ENCODE measurements around the gene ATP10D. TPM values are rescaled to one million over a fixed set of nuclear protein-coding genes. Genes with fewer than 3 reads are reported as not detected.

The ATP10D gene
- total RNA-seq, 2 experiments from 2014 or later: 11.7 to 20.2 TPM

DNA sequence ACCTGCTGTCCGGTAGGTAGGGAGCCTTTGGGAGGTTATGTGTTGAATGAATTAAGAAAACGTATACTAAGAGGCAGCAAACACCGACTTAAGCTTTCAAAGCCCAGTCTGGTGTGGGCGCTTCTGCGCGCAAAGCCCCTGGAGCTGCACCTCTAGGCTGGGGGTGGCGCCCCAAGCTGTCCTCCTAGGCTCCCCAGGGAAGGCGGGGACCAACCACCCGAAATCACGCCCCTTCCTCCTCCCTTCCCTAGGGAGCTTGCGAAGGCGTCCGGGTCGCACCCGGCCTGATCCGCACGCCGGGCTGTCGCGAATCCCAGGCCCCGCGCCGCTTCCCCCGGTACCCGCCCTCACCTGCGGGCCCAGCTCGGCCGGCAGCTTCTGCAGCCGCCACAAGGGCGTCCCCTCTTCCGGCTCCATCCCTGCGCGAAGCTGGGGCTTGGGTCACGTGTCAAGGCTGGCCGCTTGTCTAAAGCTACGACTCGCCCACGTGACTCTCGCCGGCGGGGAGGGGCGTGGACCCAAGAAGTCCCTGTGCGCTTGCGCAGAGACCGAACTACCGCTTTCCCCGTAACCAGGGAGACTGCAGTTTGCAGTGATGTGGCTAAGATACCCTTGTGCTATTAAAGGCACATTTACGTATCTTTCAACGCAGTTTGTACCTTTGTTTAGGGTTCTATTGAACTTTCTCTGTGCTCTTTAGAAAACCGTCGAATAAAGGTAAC is 21.7 kb upstream of the ATP10D start, which contains the start of gene COMMD8:
COMMD8 (minus strand) TSS at position 468 of the 722 bp plus-strand sequence; CDS start at position 417, 51 bp downstream.
- Histone ChIP-seq H3K4me1 (ENCODE audit: insufficient read depth, low read length, poor library complexity, severe bottlenecking) (peaks cover 45% of the 10 kb centered on the region), H3K4me2 (ENCODE audit: low read length) (peak within 1 kb of the TSS; percentile 92), H3K27ac (ENCODE audit: low read depth, low read length, poor library complexity, severe bottlenecking) (peak within 1 kb of the TSS; percentile 81), H3K9me2 (ENCODE audit: insufficient read depth, low read length) (no peaks in the 10 kb centered on the region), H3K36me3 (ENCODE audit: insufficient read depth, low read length) (peaks cover 17% of the 10 kb centered on the region), H3K4me3 (ENCODE audit: low read depth, low read length, poor library complexity, severe bottlenecking) (peak within 1 kb of the TSS; percentile 84), H3K79me2 (ENCODE audit: insufficient read depth, low read depth, low read length) (peaks cover 17% of the 10 kb centered on the region), H4K20me1 (ENCODE audit: insufficient read depth, low read length) (no peaks in the 10 kb centered on the region), H3K9me3 (ENCODE audit: low read length) (no peaks in the 10 kb centered on the region), H2AFZ (ENCODE audit: low read length) (peak within 1 kb of the TSS; percentile 93)
- BruUV-seq (replicated peaks): no TSS peak
- TF ChIP-seq, protein P1, sequence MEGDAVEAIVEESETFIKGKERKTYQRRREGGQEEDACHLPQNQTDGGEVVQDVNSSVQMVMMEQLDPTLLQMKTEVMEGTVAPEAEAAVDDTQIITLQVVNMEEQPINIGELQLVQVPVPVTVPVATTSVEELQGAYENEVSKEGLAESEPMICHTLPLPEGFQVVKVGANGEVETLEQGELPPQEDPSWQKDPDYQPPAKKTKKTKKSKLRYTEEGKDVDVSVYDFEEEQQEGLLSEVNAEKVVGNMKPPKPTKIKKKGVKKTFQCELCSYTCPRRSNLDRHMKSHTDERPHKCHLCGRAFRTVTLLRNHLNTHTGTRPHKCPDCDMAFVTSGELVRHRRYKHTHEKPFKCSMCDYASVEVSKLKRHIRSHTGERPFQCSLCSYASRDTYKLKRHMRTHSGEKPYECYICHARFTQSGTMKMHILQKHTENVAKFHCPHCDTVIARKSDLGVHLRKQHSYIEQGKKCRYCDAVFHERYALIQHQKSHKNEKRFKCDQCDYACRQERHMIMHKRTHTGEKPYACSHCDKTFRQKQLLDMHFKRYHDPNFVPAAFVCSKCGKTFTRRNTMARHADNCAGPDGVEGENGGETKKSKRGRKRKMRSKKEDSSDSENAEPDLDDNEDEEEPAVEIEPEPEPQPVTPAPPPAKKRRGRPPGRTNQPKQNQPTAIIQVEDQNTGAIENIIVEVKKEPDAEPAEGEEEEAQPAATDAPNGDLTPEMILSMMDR (conservative IDR thresholded peaks at IDR 0.05; ENCODE audit: low read length): peak; percentile 46; the same call in 1 of the 2 replicates
- no peak for TF ChIP-seq EZH2phosphoT487 (IDR thresholded peaks at IDR 0.05; ENCODE audit: borderline replicate concordance, low read depth, low read length)
- POLR2A ChIA-PET: interaction anchor here (0.7 to 10.3 kb wide), 14 partner anchors 7 to 584 kb away, joined by 3 to 140 read pairs (median 4); partner anchors contain the start of gene ATP10D
- intact Hi-C loops (cut with micrococcal nuclease; ENCODE audit: unreplicated experiment): loop anchor here (1.0 to 2.0 kb wide), 3 partner anchors 22 to 451 kb away; partner anchors contain the start of genes ATP10D and NFXL1
- DNase-seq (ENCODE audit: low spot score): peak; percentile 99
- CTCF ChIA-PET (ENCODE audit: unreplicated experiment): interaction anchor here (1.0 to 1.3 kb wide), 3 partner anchors 10 to 57 kb away, joined by 3 to 4 read pairs (median 4); no protein-coding TSS in a partner anchor

DNA sequence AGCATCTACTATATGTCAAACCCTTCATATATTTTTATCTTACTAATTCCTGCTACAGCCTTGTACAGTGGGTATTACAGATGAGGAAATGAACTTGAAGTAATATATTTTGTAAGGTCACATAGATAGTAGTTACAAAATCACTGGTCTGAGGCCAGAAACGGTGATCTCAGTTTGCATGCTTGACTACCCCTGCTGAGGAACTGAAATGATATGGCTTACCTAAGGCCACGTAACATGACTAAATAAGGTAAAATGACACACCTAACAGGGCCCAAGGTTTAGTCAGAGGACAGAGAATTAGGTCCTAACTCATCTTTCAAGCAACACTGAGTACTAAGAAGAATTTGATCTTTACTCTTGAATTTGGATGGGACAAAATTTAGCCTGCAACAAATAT is 20.1 kb upstream of the ATP10D start:
- no TSS peak for BruUV-seq (replicated peaks)
- Histone ChIP-seq H2AFZ (ENCODE audit: low read length) (peak overlapping the region; percentile 93; the same call in 1 of the 2 replicates), H3K27ac (ENCODE audit: low read depth, low read length, poor library complexity, severe bottlenecking) (peak overlapping the region; percentile 81), H3K4me2 (ENCODE audit: low read length) (peak overlapping the region; percentile 77), H3K79me2 (ENCODE audit: insufficient read depth, low read depth, low read length) (peaks cover 17% of the 10 kb centered on the region), H3K9me2 (ENCODE audit: insufficient read depth, low read length) (no peaks in the 10 kb centered on the region), H4K20me1 (ENCODE audit: insufficient read depth, low read length) (no peaks in the 10 kb centered on the region), H3K9me3 (ENCODE audit: low read length) (no peaks in the 10 kb centered on the region), H3K36me3 (ENCODE audit: insufficient read depth, low read length) (0 out of 2 replicates have a peak, but pooled peaks cover 1% of the 10 kb centered on the region), H3K4me1 (ENCODE audit: insufficient read depth, low read length, poor library complexity, severe bottlenecking) (peaks cover 45% of the 10 kb centered on the region), H3K4me3 (ENCODE audit: low read depth, low read length, poor library complexity, severe bottlenecking) (peak overlapping the region; percentile 3)
- CTCF ChIA-PET (ENCODE audit: unreplicated experiment): no interaction called here
- peak; percentile 79 for DNase-seq (ENCODE audit: low spot score)
- TF ChIP-seq, protein P1 (conservative IDR thresholded peaks at IDR 0.05; ENCODE audit: low read length): no peak
- no peak for TF ChIP-seq EZH2phosphoT487 (IDR thresholded peaks at IDR 0.05; ENCODE audit: borderline replicate concordance, low read depth, low read length)
- intact Hi-C loops (cut with micrococcal nuclease; ENCODE audit: unreplicated experiment): no loop called here
- POLR2A ChIA-PET: interaction anchor here (0.7 to 10.3 kb wide), 4 partner anchors 11 to 41 kb away, joined by 3 to 140 read pairs (median 7); partner anchors contain the start of gene ATP10D
